Measurements from ENCODE around the gene GSC.

DNA sequence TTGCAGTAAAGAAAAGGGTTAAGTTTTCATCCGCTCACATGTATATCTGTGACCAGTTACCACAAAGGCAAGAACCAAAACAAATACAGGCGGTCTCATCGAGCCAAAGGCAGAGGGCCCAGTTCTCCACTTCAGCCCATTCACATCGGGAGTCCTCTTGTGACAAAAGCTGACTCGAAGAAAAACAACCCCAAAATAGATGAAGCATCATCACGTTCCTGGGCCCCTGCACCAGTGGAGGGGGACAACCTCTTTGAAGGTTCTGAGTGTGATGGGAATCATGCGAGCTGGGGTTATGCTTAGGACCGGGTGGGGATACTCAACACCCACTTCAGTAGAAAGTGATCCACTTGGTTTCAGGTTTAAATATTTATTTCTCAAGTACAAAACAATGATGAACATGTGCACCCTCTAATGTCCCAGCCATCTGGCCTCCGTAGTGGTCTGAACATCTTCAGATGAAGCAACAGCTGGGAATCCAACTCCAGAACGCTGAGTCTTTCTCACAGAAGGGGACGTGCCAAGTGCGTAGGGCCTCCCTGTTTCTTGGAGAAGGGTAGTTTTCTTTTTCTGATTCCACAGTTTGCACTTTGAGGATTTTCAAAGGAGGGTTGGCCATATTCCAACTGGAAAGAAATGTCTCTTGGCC lies 8.4 kb downstream of the GSC start:
- TF ChIP-seq POLR2A (IDR thresholded peaks at IDR 0.05), result no peak
- TF ChIP-seq, protein P1, sequence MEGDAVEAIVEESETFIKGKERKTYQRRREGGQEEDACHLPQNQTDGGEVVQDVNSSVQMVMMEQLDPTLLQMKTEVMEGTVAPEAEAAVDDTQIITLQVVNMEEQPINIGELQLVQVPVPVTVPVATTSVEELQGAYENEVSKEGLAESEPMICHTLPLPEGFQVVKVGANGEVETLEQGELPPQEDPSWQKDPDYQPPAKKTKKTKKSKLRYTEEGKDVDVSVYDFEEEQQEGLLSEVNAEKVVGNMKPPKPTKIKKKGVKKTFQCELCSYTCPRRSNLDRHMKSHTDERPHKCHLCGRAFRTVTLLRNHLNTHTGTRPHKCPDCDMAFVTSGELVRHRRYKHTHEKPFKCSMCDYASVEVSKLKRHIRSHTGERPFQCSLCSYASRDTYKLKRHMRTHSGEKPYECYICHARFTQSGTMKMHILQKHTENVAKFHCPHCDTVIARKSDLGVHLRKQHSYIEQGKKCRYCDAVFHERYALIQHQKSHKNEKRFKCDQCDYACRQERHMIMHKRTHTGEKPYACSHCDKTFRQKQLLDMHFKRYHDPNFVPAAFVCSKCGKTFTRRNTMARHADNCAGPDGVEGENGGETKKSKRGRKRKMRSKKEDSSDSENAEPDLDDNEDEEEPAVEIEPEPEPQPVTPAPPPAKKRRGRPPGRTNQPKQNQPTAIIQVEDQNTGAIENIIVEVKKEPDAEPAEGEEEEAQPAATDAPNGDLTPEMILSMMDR (IDR thresholded peaks at IDR 0.05), result no peak

All from uterus (tissue), 2 donors.